Astrocyte (in vitro differentiated cells and primary cell): ENCODE measurements around the gene MATN4.

ENCODE experiments used
- CTCF ChIP-seq: IDR thresholded peaks from 2 replicates; pipeline ENCODE4 v1.5.1; 2011; ENCODE audit warnings: low read depth, mild to moderate bottlenecking, inconsistent platforms, low read length, moderate library complexity; ENCODE audit not compliant: insufficient read depth
- EZH2 ChIP-seq: IDR thresholded peaks from 2 replicates; pipeline ENCODE4 v1.6.1; 2012; ENCODE audit warnings: mild to moderate bottlenecking, low read length, inconsistent platforms; ENCODE audit not compliant: insufficient read depth

GRCh38 chr20:45305262-45305661, 2.8 kb downstream of the MATN4 start:
- TF ChIP-seq CTCF (no peak), EZH2 (no peak)
